ENCODE results near the gene GPC6. TPM values are rescaled to one million over a fixed set of nuclear protein-coding genes. Genes with fewer than 3 reads are reported as not detected.

GPC6 gene
- total and polyA plus RNA-seq, 2 experiments from 2014 or later: 14.4 to 20.8 TPM

DNA sequence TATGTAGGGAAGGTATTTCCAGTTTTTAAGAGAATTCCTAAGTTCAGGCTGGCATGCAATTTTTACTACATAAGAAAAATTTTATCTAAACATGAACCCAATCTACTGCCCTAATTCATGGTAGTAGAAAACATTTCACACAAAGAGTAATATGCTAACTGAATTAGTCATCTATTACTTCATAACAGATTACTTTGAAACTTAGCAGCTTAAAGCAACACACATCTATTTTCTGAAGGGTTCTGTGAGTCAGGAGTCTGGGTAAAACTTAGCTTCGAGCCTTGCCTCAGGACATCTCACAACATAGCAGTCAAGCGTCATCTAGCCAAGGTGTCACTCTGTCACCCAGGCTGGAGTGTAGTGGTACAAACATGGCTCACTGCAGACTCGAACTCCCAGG is 715.4 kb downstream of the GPC6 start:
- in situ Hi-C loops (cut with MboI): no loop called here
- DNase-seq: peak; percentile 27
- TF ChIP-seq EZH2phosphoT487 (IDR thresholded peaks at IDR 0.05; ENCODE audit: insufficient read depth, low read depth) (no peak), EZH2 (IDR thresholded peaks at IDR 0.05; ENCODE audit: insufficient read depth, poor library complexity, severe bottlenecking) (no peak)

DNA sequence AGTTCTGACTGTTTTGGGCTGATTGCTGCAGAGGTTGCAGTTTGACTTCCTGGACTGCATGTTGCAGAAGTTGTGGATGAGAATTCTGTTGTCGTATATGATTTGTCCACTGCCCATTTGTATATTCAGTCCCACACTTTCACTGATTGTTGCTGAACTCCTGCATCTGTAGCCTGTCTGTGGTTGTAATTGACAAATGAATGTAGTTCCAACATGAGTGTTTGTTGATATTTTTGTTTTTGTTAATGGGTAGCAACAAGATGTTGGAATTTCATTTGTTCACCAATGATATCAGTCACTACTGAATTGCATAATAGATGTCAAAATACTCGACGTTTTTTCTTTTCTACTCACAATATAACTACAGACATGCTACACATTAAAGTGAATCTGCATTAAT is 719.0 kb downstream of the GPC6 start:
- H3F3A ChIP-seq (ENCODE audit: insufficient read depth): no peaks in the 10 kb centered on the region
- TF ChIP-seq EZH2 (IDR thresholded peaks at IDR 0.05; ENCODE audit: insufficient read depth, poor library complexity, severe bottlenecking) (no peak), EZH2phosphoT487 (IDR thresholded peaks at IDR 0.05; ENCODE audit: insufficient read depth, low read depth) (no peak)
- no peak for DNase-seq
- 31 to 54% methylated on average over 3 of the region's 3 CpGs for WGBS, 2 experiments (ENCODE audit: low coverage in 1 of 2, low lambda C conversion rate in 2 of 2, missing lambda C conversion rate in 2 of 2)
- H3K36me3 ChIP-seq (ENCODE audit: low read depth): no peaks in the 10 kb centered on the region
- no peaks in the 10 kb centered on the region for H3K79me2 ChIP-seq (ENCODE audit: insufficient read depth)
- no peaks in the 10 kb centered on the region for H3K4me1 ChIP-seq (ENCODE audit: insufficient read depth)
- H3K27ac ChIP-seq: no peak overlapping the region
- no peak overlapping the region for H3K9ac ChIP-seq
- H4K20me1 ChIP-seq (ENCODE audit: insufficient read depth): no peaks in the 10 kb centered on the region
- no peak overlapping the region for H3K4me2 ChIP-seq (ENCODE audit: unreplicated experiment)
- H3K9me2 ChIP-seq (ENCODE audit: insufficient read depth): no peaks in the 10 kb centered on the region
- H3K9me3 ChIP-seq (ENCODE audit: low read depth): no peaks in the 10 kb centered on the region
- H3K27me3 ChIP-seq (replicated peaks; ENCODE audit: insufficient read depth): no peaks in the 10 kb centered on the region
- H2AFZ ChIP-seq: no peak overlapping the region
- H3K4me3 ChIP-seq: no peak overlapping the region
- in situ Hi-C loops (cut with MboI): no loop called here

More for the DNA sequence above, 715.4 kb downstream of the GPC6 start:
- Histone ChIP-seq H3K9me2 (ENCODE audit: insufficient read depth) (no peaks in the 10 kb centered on the region), H3K9ac (no peak overlapping the region), H3K9me3 (ENCODE audit: low read depth) (no peaks in the 10 kb centered on the region), H2AFZ (no peak overlapping the region), H3F3A (ENCODE audit: insufficient read depth) (no peaks in the 10 kb centered on the region), H3K4me1 (ENCODE audit: insufficient read depth) (no peaks in the 10 kb centered on the region), H3K4me3 (no peak overlapping the region), H4K20me1 (ENCODE audit: insufficient read depth) (no peaks in the 10 kb centered on the region), H3K79me2 (ENCODE audit: insufficient read depth) (no peaks in the 10 kb centered on the region), H3K4me2 (ENCODE audit: unreplicated experiment) (no peak overlapping the region), H3K27ac (no peak overlapping the region), H3K27me3 (replicated peaks; ENCODE audit: insufficient read depth) (no peaks in the 10 kb centered on the region), H3K36me3 (ENCODE audit: low read depth) (no peaks in the 10 kb centered on the region)
- 88 to 90% methylated on average over 3 of the region's 3 CpGs for WGBS, 2 experiments (ENCODE audit: low coverage in 1 of 2, low lambda C conversion rate in 2 of 2, missing lambda C conversion rate in 2 of 2)

DNA sequence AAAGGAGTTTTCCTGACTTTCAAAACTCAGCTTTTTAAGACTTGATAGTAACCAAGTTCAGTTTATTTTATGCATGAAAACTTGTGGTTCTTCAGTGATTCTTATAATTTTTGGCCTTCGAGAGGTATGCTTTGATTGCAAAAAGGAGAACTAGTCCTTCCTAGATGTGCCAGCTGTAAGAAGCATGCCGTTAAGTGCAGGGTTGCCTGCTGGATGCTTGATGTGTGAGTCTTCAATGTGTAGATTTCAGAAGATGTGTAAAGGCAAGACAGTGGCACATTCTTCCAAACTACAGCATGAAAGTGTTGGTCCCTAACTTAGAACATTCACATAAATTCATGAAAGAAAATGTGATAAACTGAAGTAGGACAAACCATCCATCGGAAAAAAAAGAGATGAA is 720.4 kb downstream of the GPC6 start:
- DNase-seq: no peak
- Histone ChIP-seq H3K4me3 (no peak overlapping the region), H3F3A (ENCODE audit: insufficient read depth) (no peaks in the 10 kb centered on the region), H3K27me3 (replicated peaks; ENCODE audit: insufficient read depth) (no peaks in the 10 kb centered on the region), H3K4me1 (ENCODE audit: insufficient read depth) (no peaks in the 10 kb centered on the region), H3K9ac (no peak overlapping the region), H3K79me2 (ENCODE audit: insufficient read depth) (no peaks in the 10 kb centered on the region), H3K9me3 (ENCODE audit: low read depth) (no peaks in the 10 kb centered on the region), H3K4me2 (ENCODE audit: unreplicated experiment) (no peak overlapping the region), H4K20me1 (ENCODE audit: insufficient read depth) (no peaks in the 10 kb centered on the region), H3K27ac (no peak overlapping the region), H2AFZ (no peak overlapping the region), H3K9me2 (ENCODE audit: insufficient read depth) (no peaks in the 10 kb centered on the region), H3K36me3 (ENCODE audit: low read depth) (no peaks in the 10 kb centered on the region)
- TF ChIP-seq EZH2 (IDR thresholded peaks at IDR 0.05; ENCODE audit: insufficient read depth, poor library complexity, severe bottlenecking): no peak
- TF ChIP-seq EZH2phosphoT487 (IDR thresholded peaks at IDR 0.05; ENCODE audit: insufficient read depth, low read depth): no peak
- in situ Hi-C loops (cut with MboI): no loop called here
- WGBS, 2 experiments (ENCODE audit: low coverage in 1 of 2, low lambda C conversion rate in 2 of 2, missing lambda C conversion rate in 2 of 2): 93 to 94% methylated on average over 3 of the region's 3 CpGs

DNA sequence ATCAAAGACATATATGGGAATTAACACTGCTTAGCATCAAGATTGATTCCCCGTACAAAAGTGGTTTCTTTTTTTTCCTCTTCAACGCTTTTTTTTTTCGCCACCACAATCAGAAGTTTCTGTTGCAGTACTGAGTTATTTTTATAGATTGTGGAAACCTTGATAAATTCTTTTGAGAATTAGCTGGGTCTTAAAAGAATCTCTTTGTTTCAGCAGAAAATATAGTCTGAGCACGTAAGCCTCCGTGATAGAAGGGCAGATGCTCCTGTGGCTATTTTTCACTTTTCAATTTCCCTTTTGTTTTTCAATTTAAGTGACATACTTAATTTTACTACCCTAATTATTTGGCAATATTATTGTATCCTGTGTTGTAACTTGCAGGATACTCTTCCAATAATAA is 721.0 kb downstream of the GPC6 start:
- no peak for TF ChIP-seq EZH2phosphoT487 (IDR thresholded peaks at IDR 0.05; ENCODE audit: insufficient read depth, low read depth)
- TF ChIP-seq EZH2 (IDR thresholded peaks at IDR 0.05; ENCODE audit: insufficient read depth, poor library complexity, severe bottlenecking): no peak
- Histone ChIP-seq H3K36me3 (ENCODE audit: low read depth) (no peaks in the 10 kb centered on the region), H3K9me2 (ENCODE audit: insufficient read depth) (no peaks in the 10 kb centered on the region), H3K27ac (no peak overlapping the region), H2AFZ (no peak overlapping the region), H3K79me2 (ENCODE audit: insufficient read depth) (no peaks in the 10 kb centered on the region), H3K4me3 (no peak overlapping the region), H3K4me1 (ENCODE audit: insufficient read depth) (no peaks in the 10 kb centered on the region), H4K20me1 (ENCODE audit: insufficient read depth) (no peaks in the 10 kb centered on the region), H3K9ac (no peak overlapping the region), H3F3A (ENCODE audit: insufficient read depth) (no peaks in the 10 kb centered on the region), H3K27me3 (replicated peaks; ENCODE audit: insufficient read depth) (no peaks in the 10 kb centered on the region), H3K9me3 (ENCODE audit: low read depth) (no peaks in the 10 kb centered on the region), H3K4me2 (ENCODE audit: unreplicated experiment) (no peak overlapping the region)
- no peak for DNase-seq
- in situ Hi-C loops (cut with MboI): no loop called here
- WGBS, 2 experiments (ENCODE audit: low coverage in 1 of 2, low lambda C conversion rate in 2 of 2, missing lambda C conversion rate in 2 of 2): 95 to 96% methylated on average over 5 of the region's 5 CpGs

Measured in GM23248 (cell line).